Caco-2 (cell line): ENCODE results near the gene KY. TPM values are rescaled to one million over a fixed set of nuclear protein-coding genes. Genes with fewer than 3 reads are reported as not detected.

Experiments
- BruUV-seq: library from RNA; stranded (reverse); fragments of 400-500 nt; replicated peaks from 2 replicates; lab custom pipeline; 2021; lab: Mats Ljungman, UMichigan
- CTCF ChIA-PET: fragments of 300-600 bp; sonication (Branson Sonifier 250); formaldehyde crosslinking; loops from one replicate; lab custom pipeline; 2022; ENCODE audit warnings: antibody characterized with exemption; lab: Charles Lee
- POLR2A ChIA-PET: fragments of 300-600 bp; sonication (Branson Sonifier 250); formaldehyde crosslinking; loops from one replicate; lab custom pipeline; 2022; ENCODE audit warnings: antibody characterized with exemption; lab: Charles Lee
- DNase-seq, 2 experiments: peaks; one replicate each; pipeline versions ENCODE4 v3.0.0 to v3.0.0-alpha.2; 2020 to 2022
- H3K27me3 ChIP-seq: replicated peaks from 2 replicates; pipeline ENCODE4 v1.6.0; 2011; ENCODE audit warnings: low read length; ENCODE audit not compliant: control insufficient read depth, insufficient read depth
- H3K36me3 ChIP-seq: 2 replicates; pipeline ENCODE4 v1.5.1; 2011; ENCODE audit warnings: low read length; ENCODE audit not compliant: control insufficient read depth, insufficient read depth
- H3K4me1 ChIP-seq: fragments of 250-450 bp; sonication (Bioruptor Pico); 2 replicates; pipeline ENCODE4 v1.5.1; 2020; ENCODE audit warnings: mild to moderate bottlenecking
- H3K4me3 ChIP-seq: 2 replicates; pipeline ENCODE4 v1.5.1; 2011; ENCODE audit warnings: low read depth, mild to moderate bottlenecking, control low read depth, low read length
- H3K9me3 ChIP-seq: fragments of 250-450 bp; sonication (Bioruptor Pico); 2 replicates; pipeline ENCODE4 v1.5.1; 2020; ENCODE audit warnings: mild to moderate bottlenecking, moderate library complexity
- H3K27ac Mint-ChIP-seq: one replicate; pipeline ENCODE4 v1.8.0; 2022; ENCODE audit warnings: mixed read lengths; ENCODE audit not compliant: unreplicated experiment
- H3K27me3 Mint-ChIP-seq: one replicate; pipeline ENCODE4 v1.8.0; 2022; ENCODE audit warnings: mixed read lengths; ENCODE audit not compliant: insufficient read depth, unreplicated experiment
- H3K36me3 Mint-ChIP-seq: one replicate; pipeline ENCODE4 v1.8.0; 2022; ENCODE audit warnings: mild to moderate bottlenecking, mixed read lengths; ENCODE audit not compliant: insufficient read depth, unreplicated experiment
- H3K4me1 Mint-ChIP-seq: one replicate; pipeline ENCODE4 v1.8.0; 2022; ENCODE audit warnings: low read depth, mixed read lengths; ENCODE audit not compliant: unreplicated experiment
- H3K4me3 Mint-ChIP-seq: one replicate; pipeline ENCODE4 v1.8.0; 2022; ENCODE audit warnings: mild to moderate bottlenecking, moderate library complexity, mixed read lengths; ENCODE audit not compliant: unreplicated experiment
- H3K9me3 Mint-ChIP-seq: one replicate; pipeline ENCODE4 v1.8.0; 2022; ENCODE audit warnings: mixed read lengths; ENCODE audit not compliant: unreplicated experiment
- intact Hi-C: fragments of 100-400 bp; cut with micrococcal nuclease; formaldehyde crosslinking; loops from one replicate; pipeline ENCODE4 v1.10.0; 2022; ENCODE audit not compliant: unreplicated experiment
- total RNA-seq: library from RNA; stranded (reverse); gene quantifications from 2 replicates; pipeline ENCODE4 v1.2.3, GENCODE V29; 2022
- TF ChIP-seq, protein P1 (sequence below), 2 experiments: fragments of 200-600 bp in 1 of 2; IDR thresholded peaks; 1 replicate in 1 of 2; 2 replicates in 1 of 2; pipeline versions ENCODE4 v1.5.1 to v1.8.0; 2011 to 2022; ENCODE audit warnings: antibody characterized with exemption in 1 of 2, control low read depth in 1 of 2, inconsistent platforms in 1 of 2, low read depth in 1 of 2, low read length in 1 of 2, mild to moderate bottlenecking in 1 of 2, moderate library complexity in 1 of 2; ENCODE audit not compliant: insufficient read depth in 1 of 2, severe bottlenecking in 1 of 2, unreplicated experiment in 1 of 2

Gene KY
- total RNA-seq, 1 experiment from 2014 or later = not detected

DNA sequence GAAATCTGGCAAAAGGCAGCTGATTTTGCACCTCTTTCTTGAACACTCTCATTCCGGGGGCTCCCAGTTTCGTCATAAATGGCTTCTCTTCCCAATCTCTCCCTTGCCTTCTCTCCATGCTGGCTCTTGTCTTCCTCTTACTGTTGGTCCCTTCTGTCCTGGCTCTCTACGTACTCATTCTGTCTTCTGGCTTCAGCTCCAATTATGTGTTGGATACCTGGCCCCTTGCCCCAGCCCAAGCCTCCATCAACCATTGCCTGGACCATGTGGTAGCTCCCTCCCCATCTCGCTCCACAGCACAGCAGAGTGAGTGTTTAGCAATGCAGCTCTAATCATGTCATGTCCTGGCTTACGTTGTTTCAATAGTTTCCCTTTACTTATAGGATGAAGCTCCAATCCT, 21.7 kb upstream of the KY start:
- intact Hi-C loops = no loop called here
- Histone ChIP-seq H3K27me3 (no peaks in the 10 kb centered on the region), H3K36me3 (no peaks in the 10 kb centered on the region), H3K4me3 (no peak overlapping the region), H3K9me3 (peaks cover 5% of the 10 kb centered on the region; the same call in 1 of the 2 replicates), H3K4me1 (no peaks in the 10 kb centered on the region)
- ChIA-PET POLR2A (no interaction called here), CTCF (no interaction called here)
- no peak overlapping the region for H3K4me3 Mint-ChIP-seq
- H3K4me1 Mint-ChIP-seq = no peaks in the 10 kb centered on the region
- no peak for DNase-seq
- H3K27me3 Mint-ChIP-seq = peaks cover 23% of the 10 kb centered on the region
- no peak overlapping the region for H3K27ac Mint-ChIP-seq
- TF ChIP-seq, protein P1, sequence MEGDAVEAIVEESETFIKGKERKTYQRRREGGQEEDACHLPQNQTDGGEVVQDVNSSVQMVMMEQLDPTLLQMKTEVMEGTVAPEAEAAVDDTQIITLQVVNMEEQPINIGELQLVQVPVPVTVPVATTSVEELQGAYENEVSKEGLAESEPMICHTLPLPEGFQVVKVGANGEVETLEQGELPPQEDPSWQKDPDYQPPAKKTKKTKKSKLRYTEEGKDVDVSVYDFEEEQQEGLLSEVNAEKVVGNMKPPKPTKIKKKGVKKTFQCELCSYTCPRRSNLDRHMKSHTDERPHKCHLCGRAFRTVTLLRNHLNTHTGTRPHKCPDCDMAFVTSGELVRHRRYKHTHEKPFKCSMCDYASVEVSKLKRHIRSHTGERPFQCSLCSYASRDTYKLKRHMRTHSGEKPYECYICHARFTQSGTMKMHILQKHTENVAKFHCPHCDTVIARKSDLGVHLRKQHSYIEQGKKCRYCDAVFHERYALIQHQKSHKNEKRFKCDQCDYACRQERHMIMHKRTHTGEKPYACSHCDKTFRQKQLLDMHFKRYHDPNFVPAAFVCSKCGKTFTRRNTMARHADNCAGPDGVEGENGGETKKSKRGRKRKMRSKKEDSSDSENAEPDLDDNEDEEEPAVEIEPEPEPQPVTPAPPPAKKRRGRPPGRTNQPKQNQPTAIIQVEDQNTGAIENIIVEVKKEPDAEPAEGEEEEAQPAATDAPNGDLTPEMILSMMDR (IDR thresholded peaks at IDR 0.05; ENCODE audit: insufficient read depth in 1 of 2, low read depth in 1 of 2, low read length in 1 of 2, severe bottlenecking in 1 of 2, unreplicated experiment in 1 of 2) = no peak
- no peaks in the 10 kb centered on the region for H3K36me3 Mint-ChIP-seq
- peaks cover 38% of the 10 kb centered on the region for H3K9me3 Mint-ChIP-seq
- no TSS peak for BruUV-seq

DNA sequence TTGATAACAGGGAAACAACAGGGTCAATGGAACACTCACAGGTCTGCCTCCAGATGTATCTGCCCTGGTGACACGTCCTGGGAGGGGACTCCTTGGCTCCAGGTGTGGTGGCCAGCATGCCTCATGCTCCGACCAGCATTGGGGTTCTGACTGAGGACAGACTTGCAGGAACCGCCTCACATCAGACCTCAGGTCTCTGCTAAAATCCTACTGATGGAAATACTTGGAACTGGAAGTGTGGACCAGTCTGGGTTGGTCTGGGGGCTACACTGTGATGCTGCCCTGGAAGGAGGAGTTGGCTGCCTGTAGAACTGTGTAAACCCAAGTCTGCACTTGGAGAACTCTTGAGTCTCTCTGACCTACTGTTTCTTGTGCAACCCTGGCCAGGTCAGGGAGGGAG, 17.1 kb upstream of the KY start:
- TF ChIP-seq, protein P1 (IDR thresholded peaks at IDR 0.05; ENCODE audit: insufficient read depth in 1 of 2, low read depth in 1 of 2, low read length in 1 of 2, severe bottlenecking in 1 of 2, unreplicated experiment in 1 of 2) = no peak
- H3K4me1 ChIP-seq = no peaks in the 10 kb centered on the region
- Mint-ChIP-seq H3K4me1 (no peaks in the 10 kb centered on the region), H3K27ac (no peak overlapping the region), H3K36me3 (no peaks in the 10 kb centered on the region), H3K27me3 (peaks cover 19% of the 10 kb centered on the region), H3K9me3 (peaks cover 9% of the 10 kb centered on the region), H3K4me3 (no peak overlapping the region)
- CTCF ChIA-PET = no interaction called here
- no peaks in the 10 kb centered on the region for H3K36me3 ChIP-seq
- H3K4me3 ChIP-seq = no peak overlapping the region
- BruUV-seq = no TSS peak
- no peaks in the 10 kb centered on the region for H3K9me3 ChIP-seq
- no peak for DNase-seq
- intact Hi-C loops = no loop called here
- H3K27me3 ChIP-seq = no peaks in the 10 kb centered on the region
- POLR2A ChIA-PET = no interaction called here

DNA sequence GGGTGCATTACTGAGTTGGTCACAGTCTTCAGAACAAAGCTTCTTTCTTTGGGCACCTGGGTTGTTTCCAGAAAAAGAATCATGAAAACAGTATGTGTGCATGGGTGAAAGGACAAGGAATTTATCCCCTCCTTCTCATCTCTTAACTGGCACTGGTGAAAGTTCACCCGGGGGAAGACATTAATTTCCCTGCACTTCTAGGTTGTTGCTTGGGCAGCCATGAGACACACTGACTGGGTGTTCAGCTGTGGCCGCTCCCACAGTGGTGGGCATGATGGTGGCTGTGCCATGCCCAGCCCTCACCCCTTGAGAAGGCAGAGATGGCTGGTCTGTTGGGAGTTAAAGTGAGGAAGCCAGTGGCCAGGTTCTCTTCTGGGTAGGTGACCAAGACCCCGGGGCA, 16.6 kb upstream of the KY start:
- no peaks in the 10 kb centered on the region for H3K36me3 Mint-ChIP-seq
- ChIA-PET CTCF (no interaction called here), POLR2A (no interaction called here)
- H3K27ac Mint-ChIP-seq = no peak overlapping the region
- H3K27me3 Mint-ChIP-seq = peaks cover 15% of the 10 kb centered on the region
- Histone ChIP-seq H3K27me3 (no peaks in the 10 kb centered on the region), H3K4me3 (no peak overlapping the region), H3K36me3 (no peaks in the 10 kb centered on the region), H3K9me3 (no peaks in the 10 kb centered on the region), H3K4me1 (no peaks in the 10 kb centered on the region)
- no peak for DNase-seq
- no peak overlapping the region for H3K4me3 Mint-ChIP-seq
- intact Hi-C loops = no loop called here
- no peaks in the 10 kb centered on the region for H3K4me1 Mint-ChIP-seq
- H3K9me3 Mint-ChIP-seq = peaks cover 3% of the 10 kb centered on the region
- TF ChIP-seq, protein P1 (IDR thresholded peaks at IDR 0.05; ENCODE audit: insufficient read depth in 1 of 2, low read depth in 1 of 2, low read length in 1 of 2, severe bottlenecking in 1 of 2, unreplicated experiment in 1 of 2) = no peak
- no TSS peak for BruUV-seq
